H9 (cell line): ENCODE measurements around the gene QRICH2. TPM values are rescaled to one million over a fixed set of nuclear protein-coding genes. Genes with fewer than 3 reads are reported as not detected.
"Not testable (repeated sequence)": the region's sequence is repeated elsewhere in the genome, so short reads cannot be mapped to it uniquely, and the experiment has no call there.

Experiments
- DNase-seq: peaks from one replicate; pipeline ENCODE4 v3.0.0-alpha.2; 2017
- H2AFZ ChIP-seq: one replicate; pipeline ENCODE4 v1.6.1; 2013; ENCODE audit warnings: mild to moderate bottlenecking, low read length, control low read depth, moderate library complexity
- H2AK5ac ChIP-seq: 2 replicates; pipeline ENCODE4 v1.6.1; 2013; ENCODE audit warnings: low read length, control low read depth, mixed read lengths; ENCODE audit not compliant: insufficient read length
- H2BK120ac ChIP-seq: one replicate; pipeline ENCODE4 v1.6.1; 2013; ENCODE audit warnings: low read depth, mild to moderate bottlenecking, low read length, control low read depth, inconsistent platforms; ENCODE audit not compliant: poor library complexity, severe bottlenecking
- H2BK12ac ChIP-seq: 2 replicates; pipeline ENCODE4 v1.6.1; 2013; ENCODE audit warnings: low read length, control low read depth, mixed read lengths, low read depth; ENCODE audit not compliant: insufficient read length
- H2BK15ac ChIP-seq: 2 replicates; pipeline ENCODE4 v1.6.1; 2013; ENCODE audit warnings: low read depth, low read length, control low read depth
- H2BK20ac ChIP-seq: one replicate; pipeline ENCODE4 v1.6.1; 2013; ENCODE audit warnings: low read depth, mild to moderate bottlenecking, low read length, control low read depth, inconsistent platforms; ENCODE audit not compliant: poor library complexity, severe bottlenecking
- H2BK5ac ChIP-seq: 2 replicates; pipeline ENCODE4 v1.6.1; 2013; ENCODE audit warnings: low read length, control low read depth, mixed read lengths; ENCODE audit not compliant: insufficient read length
- H3K14ac ChIP-seq: 2 replicates; pipeline ENCODE4 v1.6.1; 2013; ENCODE audit warnings: low read length, control low read depth; ENCODE audit not compliant: insufficient read depth
- H3K18ac ChIP-seq: 2 replicates; pipeline ENCODE4 v1.6.1; 2013; ENCODE audit warnings: low read depth, mild to moderate bottlenecking, mixed read lengths, low read length, control low read depth; ENCODE audit not compliant: insufficient read length
- H3K23ac ChIP-seq: 2 replicates; pipeline ENCODE4 v1.6.1; 2013; ENCODE audit warnings: low read length, control low read depth, mixed read lengths, low read depth; ENCODE audit not compliant: insufficient read length
- H3K23me2 ChIP-seq: 2 replicates; pipeline ENCODE4 v1.6.1; 2013; ENCODE audit warnings: low read depth, mild to moderate bottlenecking, mixed read lengths, low read length, control low read depth; ENCODE audit not compliant: insufficient read length, poor library complexity, severe bottlenecking
- H3K27ac ChIP-seq: 2 replicates; pipeline ENCODE4 v1.5.1; 2013; ENCODE audit warnings: low read length, control low read depth, mixed read lengths, low read depth; ENCODE audit not compliant: insufficient read length
- H3K27me3 ChIP-seq: 2 replicates; pipeline ENCODE4 v1.6.1; 2013; ENCODE audit warnings: low read length, control low read depth, inconsistent platforms; ENCODE audit not compliant: insufficient read depth
- H3K4ac ChIP-seq: 2 replicates; pipeline ENCODE4 v1.6.1; 2013; ENCODE audit warnings: low read depth, mild to moderate bottlenecking, control low read depth, inconsistent platforms, low read length, moderate library complexity
- H3K4me1 ChIP-seq: 2 replicates; pipeline ENCODE4 v1.6.1; 2013; ENCODE audit warnings: low read length, control low read depth, inconsistent platforms; ENCODE audit not compliant: insufficient read depth
- H3K4me2 ChIP-seq: 2 replicates; pipeline ENCODE4 v1.6.1; 2013; ENCODE audit warnings: low read length, control low read depth, mixed read lengths; ENCODE audit not compliant: insufficient read length, insufficient read depth
- H3K56ac ChIP-seq: 2 replicates; pipeline ENCODE4 v1.6.1; 2013; ENCODE audit warnings: low read depth, mild to moderate bottlenecking, mixed read lengths, low read length, control low read depth; ENCODE audit not compliant: insufficient read length
- H3K79me1 ChIP-seq: 2 replicates; pipeline ENCODE4 v1.6.1; 2013; ENCODE audit warnings: low read depth, mild to moderate bottlenecking, moderate library complexity, low read length, control low read depth, inconsistent platforms; ENCODE audit not compliant: insufficient read depth, poor library complexity, severe bottlenecking
- H3K79me2 ChIP-seq: 2 replicates; pipeline ENCODE4 v1.6.1; 2013; ENCODE audit warnings: low read length, control low read depth, inconsistent platforms; ENCODE audit not compliant: insufficient read depth
- H3K9ac ChIP-seq: 2 replicates; pipeline ENCODE4 v1.6.1; 2013; ENCODE audit warnings: low read length, control low read depth, mixed read lengths; ENCODE audit not compliant: insufficient read length; ENCODE audit errors: extremely low read depth
- H3K9me3 ChIP-seq: one replicate; pipeline ENCODE4 v1.6.1; 2013; ENCODE audit warnings: low read depth, low read length, inconsistent platforms; ENCODE audit not compliant: control insufficient read depth
- H3T11ph ChIP-seq: one replicate; pipeline ENCODE4 v1.6.1; 2013; ENCODE audit warnings: mild to moderate bottlenecking, low read length, control low read depth, inconsistent platforms
- H4K20me1 ChIP-seq: one replicate; pipeline ENCODE4 v1.6.1; 2013; ENCODE audit not compliant: control insufficient read depth, insufficient read length, insufficient read depth
- H4K5ac ChIP-seq: 2 replicates; pipeline ENCODE4 v1.6.1; 2013; ENCODE audit warnings: low read depth, mild to moderate bottlenecking, mixed read lengths, low read length, control low read depth; ENCODE audit not compliant: insufficient read length
- H4K8ac ChIP-seq: replicated peaks from 2 replicates; pipeline ENCODE4 v1.6.1; 2013; ENCODE audit warnings: low read length, control low read depth, mixed read lengths, low read depth; ENCODE audit not compliant: insufficient read length
- H4K91ac ChIP-seq: 2 replicates; pipeline ENCODE4 v1.6.1; 2013; ENCODE audit warnings: low read depth, mild to moderate bottlenecking, moderate library complexity, mixed read lengths, low read length, control low read depth; ENCODE audit not compliant: insufficient read length
- H3K27ac Mint-ChIP-seq, 3 experiments: 2 replicates in 2 of 3; 3 replicates in 1 of 3; pipeline ENCODE4 v1.8.0; 2020 to 2021; ENCODE audit warnings: mixed read lengths in 3 of 3, mild to moderate bottlenecking in 1 of 3, moderate library complexity in 1 of 3
- H3K27me3 Mint-ChIP-seq: 2 replicates; pipeline ENCODE4 v1.8.0; 2021; ENCODE audit warnings: low read depth, mild to moderate bottlenecking, moderate library complexity, mixed read lengths
- H3K36me3 Mint-ChIP-seq, 3 experiments: 2 replicates in 2 of 3; 3 replicates in 1 of 3; pipeline ENCODE4 v1.8.0; 2020 to 2021; ENCODE audit warnings: low read depth in 3 of 3, mixed read lengths in 3 of 3; ENCODE audit not compliant: insufficient read depth in 1 of 3
- H3K4me1 Mint-ChIP-seq, 2 experiments: 2 replicates each; pipeline ENCODE4 v1.8.0; 2020; ENCODE audit warnings: mixed read lengths in 2 of 2
- H3K4me3 Mint-ChIP-seq, 2 experiments: 2 replicates in 1 of 2; 3 replicates in 1 of 2; pipeline ENCODE4 v1.8.0; 2020 to 2021; ENCODE audit warnings: mild to moderate bottlenecking in 2 of 2, mixed read lengths in 2 of 2, moderate library complexity in 1 of 2
- H3K9me3 Mint-ChIP-seq, 2 experiments: 2 replicates in 1 of 2; 3 replicates in 1 of 2; pipeline ENCODE4 v1.8.0; 2020; ENCODE audit warnings: mild to moderate bottlenecking in 2 of 2, mixed read lengths in 2 of 2, moderate library complexity in 1 of 2
- WGBS: extraction: QIAGEN DNeasy Blood & Tissue Kit; methylation state at CpG from one replicate; pipeline ENCODE4 v1.1.7; 2013; ENCODE audit warnings: missing lambda C conversion rate, low lambda C conversion rate, mixed read lengths; ENCODE audit not compliant: insufficient read length; ENCODE audit errors: extremely low coverage; 5-methylcytosine and 5-hydroxymethylcytosine counted together
- total RNA-seq: library from RNA; stranded (reverse); gene quantifications from 2 replicates; pipeline ENCODE4 v1.2.1, GENCODE V29; 2021
- TF ChIP-seq, protein P1 (sequence below): fragments of 200-600 bp; sonication (generic); conservative IDR thresholded peaks from 3 replicates; pipeline ENCODE4 v1.8.0; 2021; ENCODE audit warnings: antibody characterized with exemption, mild to moderate bottlenecking

QRICH2 gene
- total RNA-seq, 1 experiment from 2014 or later = 3.2 TPM

DNA sequence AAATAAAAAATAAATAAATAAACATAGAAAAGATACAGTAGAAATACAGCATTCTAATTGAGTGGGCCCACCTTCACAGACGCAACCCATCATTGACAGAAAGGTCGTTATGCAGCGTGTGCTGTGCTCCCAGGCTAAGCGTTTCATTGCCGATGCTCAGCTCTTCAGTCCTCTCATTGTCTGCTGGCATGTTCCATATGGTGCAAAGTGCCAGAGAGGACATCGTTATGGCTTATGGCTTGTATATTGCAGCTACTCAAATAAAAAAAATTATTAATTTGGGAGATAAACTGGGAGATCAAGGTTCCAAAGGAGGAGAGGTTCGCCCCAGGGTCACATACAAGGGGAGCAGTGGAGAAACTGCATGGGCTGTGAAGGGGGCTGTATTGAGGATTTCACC, 54.2 kb downstream of the QRICH2 start:
- Histone ChIP-seq H4K91ac (no peak overlapping the region), H2BK12ac (no peak overlapping the region), H3K27me3 (no peaks in the 10 kb centered on the region), H3K18ac (no peak overlapping the region), H2BK15ac (no peak overlapping the region), H2BK120ac (no peak overlapping the region), H2AK5ac (no peak overlapping the region), H3K4me2 (no peak overlapping the region), H3K4ac (no peak overlapping the region), H2BK5ac (no peak overlapping the region), H3K4me1 (no peaks in the 10 kb centered on the region), H3K79me1 (no peaks in the 10 kb centered on the region), H3K27ac (no peak overlapping the region), H3K23me2 (no peaks in the 10 kb centered on the region), H4K5ac (no peak overlapping the region), H2AFZ (no peak overlapping the region), H3K9me3 (no peaks in the 10 kb centered on the region), H3K14ac (no peak overlapping the region), H3T11ph (no peak overlapping the region), H3K23ac (no peak overlapping the region), H2BK20ac (no peak overlapping the region), H3K79me2 (no peaks in the 10 kb centered on the region), H4K8ac (no peak overlapping the region), H3K9ac (no peak overlapping the region), H4K20me1 (no peaks in the 10 kb centered on the region), H3K56ac (no peak overlapping the region)
- Mint-ChIP-seq H3K9me3 (peaks cover 0 to 2% of the 10 kb centered on the region in 2 experiments; a peak in 1 of 5 replicates), H3K27ac (no peak overlapping the region), H3K4me1 (peaks cover 3% of the 10 kb centered on the region in 2 experiments; a peak in 1 of 4 replicates), H3K36me3 (peaks cover 0 to 3% (median 0%) of the 10 kb centered on the region in 3 experiments; a peak in 1 of 7 replicates), H3K4me3 (no peak overlapping the region), H3K27me3 (no peaks in the 10 kb centered on the region; the same call in none of the 2 replicates)
- no peak for DNase-seq
- no CpG with 5 or more reads among the region's 7 CpGs for WGBS
- TF ChIP-seq, protein P1, sequence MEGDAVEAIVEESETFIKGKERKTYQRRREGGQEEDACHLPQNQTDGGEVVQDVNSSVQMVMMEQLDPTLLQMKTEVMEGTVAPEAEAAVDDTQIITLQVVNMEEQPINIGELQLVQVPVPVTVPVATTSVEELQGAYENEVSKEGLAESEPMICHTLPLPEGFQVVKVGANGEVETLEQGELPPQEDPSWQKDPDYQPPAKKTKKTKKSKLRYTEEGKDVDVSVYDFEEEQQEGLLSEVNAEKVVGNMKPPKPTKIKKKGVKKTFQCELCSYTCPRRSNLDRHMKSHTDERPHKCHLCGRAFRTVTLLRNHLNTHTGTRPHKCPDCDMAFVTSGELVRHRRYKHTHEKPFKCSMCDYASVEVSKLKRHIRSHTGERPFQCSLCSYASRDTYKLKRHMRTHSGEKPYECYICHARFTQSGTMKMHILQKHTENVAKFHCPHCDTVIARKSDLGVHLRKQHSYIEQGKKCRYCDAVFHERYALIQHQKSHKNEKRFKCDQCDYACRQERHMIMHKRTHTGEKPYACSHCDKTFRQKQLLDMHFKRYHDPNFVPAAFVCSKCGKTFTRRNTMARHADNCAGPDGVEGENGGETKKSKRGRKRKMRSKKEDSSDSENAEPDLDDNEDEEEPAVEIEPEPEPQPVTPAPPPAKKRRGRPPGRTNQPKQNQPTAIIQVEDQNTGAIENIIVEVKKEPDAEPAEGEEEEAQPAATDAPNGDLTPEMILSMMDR = no peak

DNA sequence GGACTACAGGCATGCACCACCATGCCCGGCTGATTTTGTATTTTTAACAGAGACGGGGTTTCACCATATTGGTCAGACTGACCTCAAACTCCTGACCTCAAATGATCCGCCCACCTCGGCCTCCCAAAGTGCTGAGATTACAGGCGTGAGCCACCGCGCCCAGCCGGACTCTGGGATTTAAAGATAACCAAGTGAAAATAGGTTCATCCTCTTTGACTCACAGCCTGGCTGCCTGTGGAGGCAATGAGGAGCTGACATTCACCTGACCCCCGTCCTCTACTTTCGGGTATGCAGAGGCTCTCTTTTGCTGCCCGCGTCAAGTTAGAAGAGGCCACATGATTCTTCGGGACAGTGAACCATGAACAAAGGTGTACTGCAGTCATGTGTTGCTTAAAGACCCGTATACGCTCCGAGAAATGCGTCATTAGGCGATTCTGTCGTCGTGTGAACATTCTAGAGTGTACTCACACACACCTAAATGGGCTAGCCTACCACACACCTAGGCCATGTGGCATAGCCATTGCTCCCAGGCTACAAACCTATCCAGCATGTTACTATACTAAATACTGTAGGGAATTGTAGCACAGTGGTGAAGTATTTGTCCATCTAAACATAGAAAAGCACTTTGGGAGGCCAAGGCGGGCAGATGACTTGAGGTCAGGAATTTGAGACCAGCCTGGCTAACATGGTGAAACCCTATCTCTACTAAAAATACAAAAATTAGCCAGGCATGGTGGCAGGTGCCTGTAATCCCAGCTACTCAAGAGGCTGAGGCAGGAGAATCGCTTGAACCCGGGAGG, 54.9 kb downstream of the QRICH2 start:
- H3K9ac ChIP-seq, H3K27me3 ChIP-seq, H3K4me1 Mint-ChIP-seq, H3K14ac ChIP-seq, H3K4ac ChIP-seq, H3K27me3 Mint-ChIP-seq, H3T11ph ChIP-seq, H3K4me2 ChIP-seq, H3K27ac ChIP-seq, H2AK5ac ChIP-seq, H4K20me1 ChIP-seq, H4K5ac ChIP-seq, H3K79me1 ChIP-seq, H2BK15ac ChIP-seq, H3K36me3 Mint-ChIP-seq, H3K4me1 ChIP-seq, H3K4me3 Mint-ChIP-seq, H3K56ac ChIP-seq, H4K91ac ChIP-seq, H3K18ac ChIP-seq, H3K23me2 ChIP-seq, H4K8ac ChIP-seq, H3K9me3 ChIP-seq, H2BK5ac ChIP-seq, H2BK20ac ChIP-seq, H2AFZ ChIP-seq, H3K79me2 ChIP-seq, H3K9me3 Mint-ChIP-seq, H2BK12ac ChIP-seq, H2BK120ac ChIP-seq, H3K27ac Mint-ChIP-seq, DNase-seq, H3K23ac ChIP-seq: not testable (repeated sequence)
- no CpG with 5 or more reads among the region's 23 CpGs for WGBS
